Stimulated activated naive B cell treated with anti-CD40 and anti-IgM and Interleukin-4, amounts not matched to agents 10 μg/mL and 1 μg/mL and 100 μg/mL, for 72 hours (primary cell): ENCODE measurements around the gene DPP9.

Experiments used
- ATAC-seq, 2 donors: fragments of 150-1000 bp; cut with Tn5 transposase; replicated peaks; 2 replicates each; pipeline ENCODE4 v1.10.0; 2021; ENCODE audit warnings: moderate library complexity in 1 of 2
- DNase-seq: peaks from one replicate; pipeline ENCODE4 v3.0.0; 2021
- H3K27ac Mint-ChIP-seq: one replicate; pipeline ENCODE4 v1.8.0; 2022; ENCODE audit warnings: mild to moderate bottlenecking, mixed read lengths
- H3K27me3 Mint-ChIP-seq, 2 donors: one replicate each; pipeline ENCODE4 v1.8.0; 2022; ENCODE audit warnings: mixed read lengths in 2 of 2
- H3K36me3 Mint-ChIP-seq, 2 donors: one replicate each; pipeline ENCODE4 v1.8.0; 2022; ENCODE audit warnings: mixed read lengths in 2 of 2, mild to moderate bottlenecking in 1 of 2
- H3K4me1 Mint-ChIP-seq, 2 donors: one replicate each; pipeline ENCODE4 v1.8.0; 2022; ENCODE audit warnings: mixed read lengths in 2 of 2, mild to moderate bottlenecking in 1 of 2
- H3K4me3 Mint-ChIP-seq, 2 donors: one replicate each; pipeline ENCODE4 v1.8.0; 2022; ENCODE audit warnings: mild to moderate bottlenecking in 2 of 2, mixed read lengths in 2 of 2, moderate library complexity in 1 of 2
- H3K9me3 Mint-ChIP-seq, 2 donors: one replicate each; pipeline ENCODE4 v1.8.0; 2022; ENCODE audit warnings: mixed read lengths in 2 of 2, mild to moderate bottlenecking in 1 of 2

The DPP9 gene

GRCh38 chr19:4723595-4724514, at the start of gene DPP9:
Gene DPP9 (minus strand): TSS chr19:4723842. CDS start chr19:4719906, 3,936 bp downstream.
- Mint-ChIP-seq H3K27me3 (peaks cover 6 to 12% of the 10 kb centered on the region in 2 donors), H3K4me1 (peaks cover 42 to 57% of the 10 kb centered on the region in 2 donors), H3K36me3 (peaks cover 14 to 33% of the 10 kb centered on the region in 2 donors), H3K4me3 (peak within 1 kb of the TSS; percentile 92 to 97), H3K9me3 (peaks cover 0 to 1% of the 10 kb centered on the region in 2 donors), H3K27ac (peak within 1 kb of the TSS; percentile 99)
- peak; percentile 98 for DNase-seq
- peak; percentile 93 to 95 for ATAC-seq

DNA sequence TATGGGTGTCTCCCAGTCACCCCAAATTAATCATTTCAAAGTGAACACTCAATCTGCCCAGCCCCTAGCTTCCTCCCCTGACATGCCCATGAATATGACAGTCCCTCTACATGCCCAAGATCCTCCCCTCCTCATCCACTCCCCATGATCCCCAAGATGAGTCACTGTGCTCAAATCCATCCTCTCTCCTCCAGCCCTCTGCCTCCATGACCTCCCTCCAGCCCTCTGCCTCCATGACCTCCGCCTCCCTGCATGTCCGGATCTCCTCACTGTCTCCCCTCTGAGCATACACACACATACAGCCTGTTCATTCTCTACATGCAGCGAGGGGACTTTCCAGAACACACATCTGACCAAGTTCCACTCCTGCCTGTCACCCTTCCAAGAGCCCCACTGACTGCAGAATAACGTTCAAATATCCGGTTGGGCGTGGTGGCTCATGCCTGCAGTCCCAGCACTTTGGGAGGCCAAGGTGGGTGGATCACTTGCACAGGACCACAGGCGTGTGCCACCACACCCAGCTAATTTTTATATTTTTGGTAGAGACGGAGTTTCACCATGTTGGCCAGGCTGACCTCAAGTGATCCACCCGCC, 49.5 kb upstream of the DPP9 start:
- Mint-ChIP-seq H3K36me3 (peaks cover 0 to under 1% of the 10 kb centered on the region in 2 donors), H3K4me1 (peaks cover 6 to 21% of the 10 kb centered on the region in 2 donors), H3K4me3 (no peak overlapping the region), H3K9me3 (peaks cover 0 to 2% of the 10 kb centered on the region in 2 donors), H3K27me3 (peaks cover 36 to 43% of the 10 kb centered on the region in 2 donors), H3K27ac (no peak overlapping the region)
- no peak for DNase-seq
- no peak for ATAC-seq

DNA sequence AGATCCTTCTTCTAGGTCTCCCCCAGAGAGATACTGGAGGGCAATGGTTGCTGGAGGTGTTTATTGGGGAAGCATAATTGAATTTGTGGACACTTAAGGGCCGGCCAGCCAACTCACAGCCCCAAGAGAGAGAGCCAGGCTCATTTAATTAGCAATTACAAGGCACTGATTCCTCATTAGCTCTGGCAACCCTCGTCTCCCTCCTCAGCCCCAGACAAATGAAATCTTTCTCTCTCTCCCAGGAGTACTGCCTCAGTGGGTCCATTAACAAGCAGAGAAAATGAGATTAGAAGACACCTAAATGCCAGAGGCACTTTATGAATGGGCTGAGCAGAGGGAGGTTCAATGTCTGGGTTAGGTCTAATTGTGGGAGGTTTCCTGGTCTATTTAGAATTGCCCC, 48.9 kb upstream of the DPP9 start:
- H3K4me1 Mint-ChIP-seq = peaks cover 6 to 21% of the 10 kb centered on the region in 2 donors
- no peak for DNase-seq
- no peak overlapping the region for H3K4me3 Mint-ChIP-seq
- no peaks in the 10 kb centered on the region for H3K36me3 Mint-ChIP-seq
- H3K27me3 Mint-ChIP-seq = peaks cover 42 to 49% of the 10 kb centered on the region in 2 donors
- ATAC-seq = no peak
- peaks cover 0 to 1% of the 10 kb centered on the region in 2 donors for H3K9me3 Mint-ChIP-seq
- H3K27ac Mint-ChIP-seq = no peak overlapping the region

- peak; percentile 56 for DNase-seq
- H3K27ac Mint-ChIP-seq = no peak overlapping the region
- peak; percentile 53 to 56 for ATAC-seq
- no peak overlapping the region for H3K4me3 Mint-ChIP-seq
- H3K36me3 Mint-ChIP-seq = no peaks in the 10 kb centered on the region
- H3K9me3 Mint-ChIP-seq = peaks cover 0 to 1% of the 10 kb centered on the region in 2 donors
- peaks cover 6 to 17% of the 10 kb centered on the region in 2 donors for H3K4me1 Mint-ChIP-seq
- H3K27me3 Mint-ChIP-seq = peaks cover 48 to 57% of the 10 kb centered on the region in 2 donors
Measured at GRCh38 chr19:4768934-4769777, 45.5 kb upstream of the DPP9 start.

- DNase-seq (no peak), ATAC-seq (no peak)
- no peak overlapping the region for H3K27ac Mint-ChIP-seq
- no peak overlapping the region for H3K4me3 Mint-ChIP-seq
- H3K36me3 Mint-ChIP-seq = no peaks in the 10 kb centered on the region
- H3K9me3 Mint-ChIP-seq = no peaks in the 10 kb centered on the region
- peaks cover 57 to 72% of the 10 kb centered on the region in 2 donors for H3K27me3 Mint-ChIP-seq
- H3K4me1 Mint-ChIP-seq = peaks cover 3 to 8% of the 10 kb centered on the region in 2 donors
Measured at GRCh38 chr19:4764393-4764660, 40.7 kb upstream of the DPP9 start.

DNA sequence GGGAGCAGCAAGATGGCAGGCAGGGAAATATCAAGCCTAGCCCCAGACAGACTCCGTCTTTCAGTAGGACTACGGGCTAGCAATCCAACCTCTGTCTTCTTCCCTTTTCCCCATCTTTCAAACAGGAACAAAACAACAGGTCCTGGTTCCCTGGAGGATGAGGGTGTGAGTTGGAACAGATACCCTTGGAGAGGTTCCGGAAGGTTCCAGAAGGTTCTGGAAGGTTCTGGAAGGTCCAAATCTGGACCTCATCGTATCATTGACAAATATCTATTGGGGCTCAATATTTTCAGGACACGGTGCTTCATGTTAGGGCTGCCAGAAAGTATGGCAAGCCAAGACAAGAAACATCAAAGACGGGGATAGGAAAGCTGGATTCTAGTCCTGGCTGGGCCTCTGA, 39.4 kb upstream of the DPP9 start:
- Mint-ChIP-seq H3K4me3 (no peak overlapping the region), H3K27me3 (peaks cover 54 to 66% of the 10 kb centered on the region in 2 donors), H3K4me1 (peaks cover 4 to 5% of the 10 kb centered on the region in 2 donors), H3K36me3 (no peaks in the 10 kb centered on the region), H3K9me3 (no peaks in the 10 kb centered on the region), H3K27ac (no peak overlapping the region)
- DNase-seq (no peak), ATAC-seq (no peak)

DNA sequence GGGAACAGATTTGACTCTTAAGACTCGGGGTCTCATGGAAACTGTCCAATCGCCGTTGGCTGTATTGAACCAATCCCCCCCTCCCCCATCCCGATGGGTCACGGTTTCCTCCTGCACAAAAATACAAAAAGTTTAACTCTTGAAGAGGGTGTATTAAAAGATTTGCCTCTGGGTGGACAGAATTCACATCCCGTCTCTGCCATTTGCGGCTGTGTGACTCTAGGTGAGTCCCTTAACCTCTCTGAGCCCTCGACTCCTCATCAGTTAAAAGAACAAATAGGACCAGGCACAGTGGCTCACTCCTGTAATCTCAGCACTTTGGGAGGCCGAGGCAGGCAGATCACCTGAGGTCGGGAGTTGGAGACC, 36.6 kb upstream of the DPP9 start:
- H3K27me3 Mint-ChIP-seq = peaks cover 45 to 59% of the 10 kb centered on the region in 2 donors
- no peaks in the 10 kb centered on the region for H3K9me3 Mint-ChIP-seq
- no peak overlapping the region for H3K27ac Mint-ChIP-seq
- no peak for ATAC-seq
- H3K4me1 Mint-ChIP-seq = peaks cover 4 to 5% of the 10 kb centered on the region in 2 donors
- DNase-seq = no peak
- H3K36me3 Mint-ChIP-seq = no peaks in the 10 kb centered on the region
- H3K4me3 Mint-ChIP-seq = peak overlapping the region in 1 of 2 donors; percentile 62

DNA sequence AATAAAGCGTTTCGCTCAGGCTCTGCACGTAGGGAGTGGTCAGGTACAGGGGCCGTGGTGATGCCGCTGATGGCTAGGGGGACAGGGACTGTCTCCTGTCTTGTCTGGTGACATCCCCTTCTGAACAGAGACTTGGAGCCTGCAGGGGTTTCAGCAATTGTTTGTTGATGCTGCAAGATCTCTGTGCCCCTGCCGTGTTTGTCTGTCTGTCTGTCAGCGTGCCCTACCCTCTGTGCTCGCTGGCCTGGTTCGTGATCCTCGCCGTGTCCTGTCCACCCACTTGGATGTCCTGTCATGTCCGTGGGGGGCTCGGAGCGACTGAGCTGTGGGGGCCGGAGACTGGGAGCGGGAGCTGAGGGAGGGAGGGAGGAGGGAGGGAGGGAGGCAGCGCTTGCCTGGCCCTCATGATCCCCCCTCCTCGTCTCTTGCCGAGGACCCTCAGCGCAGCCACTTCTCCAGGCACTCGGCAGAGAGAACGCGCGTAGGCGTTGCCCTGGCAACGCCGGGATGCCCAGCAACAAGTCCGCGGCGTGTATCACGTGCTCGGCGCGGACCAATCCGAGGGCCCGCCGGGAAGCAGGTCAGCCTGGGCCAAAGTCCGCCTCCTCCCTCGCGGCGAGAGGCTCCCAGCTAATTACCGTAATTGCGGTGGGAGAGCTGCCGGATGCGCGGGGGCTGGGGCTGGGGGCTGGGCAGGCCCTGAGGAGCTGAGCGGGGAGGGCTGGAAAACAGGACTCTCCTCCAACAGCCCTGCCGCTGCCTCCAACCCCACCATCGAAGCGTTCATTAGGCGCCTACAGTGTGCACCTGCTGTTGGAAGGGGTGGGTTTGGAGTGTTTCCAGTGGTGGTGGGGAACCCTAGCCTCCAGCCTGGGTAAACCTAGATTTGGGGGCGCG, 36.0 kb upstream of the DPP9 start:
- peak overlapping the region; percentile 50 to 62 for H3K4me3 Mint-ChIP-seq
- H3K27ac Mint-ChIP-seq = no peak overlapping the region
- peak; percentile 80 for DNase-seq

GRCh38 chr19:4758659-4759058, 35.0 kb upstream of the DPP9 start:
- ATAC-seq (no peak), DNase-seq (no peak)
- Mint-ChIP-seq H3K9me3 (no peaks in the 10 kb centered on the region), H3K27me3 (peaks cover 30 to 43% of the 10 kb centered on the region in 2 donors), H3K27ac (no peak overlapping the region), H3K4me3 (no peak overlapping the region), H3K4me1 (peaks cover 4 to 5% of the 10 kb centered on the region in 2 donors), H3K36me3 (no peaks in the 10 kb centered on the region)

More for the DNA sequence above, 36.0 kb upstream of the DPP9 start:
- Mint-ChIP-seq H3K36me3 (no peaks in the 10 kb centered on the region), H3K27me3 (peaks cover 39 to 52% of the 10 kb centered on the region in 2 donors), H3K4me1 (peaks cover 4 to 5% of the 10 kb centered on the region in 2 donors), H3K9me3 (no peaks in the 10 kb centered on the region)
- ATAC-seq = peak; percentile 96 to 97

DNA sequence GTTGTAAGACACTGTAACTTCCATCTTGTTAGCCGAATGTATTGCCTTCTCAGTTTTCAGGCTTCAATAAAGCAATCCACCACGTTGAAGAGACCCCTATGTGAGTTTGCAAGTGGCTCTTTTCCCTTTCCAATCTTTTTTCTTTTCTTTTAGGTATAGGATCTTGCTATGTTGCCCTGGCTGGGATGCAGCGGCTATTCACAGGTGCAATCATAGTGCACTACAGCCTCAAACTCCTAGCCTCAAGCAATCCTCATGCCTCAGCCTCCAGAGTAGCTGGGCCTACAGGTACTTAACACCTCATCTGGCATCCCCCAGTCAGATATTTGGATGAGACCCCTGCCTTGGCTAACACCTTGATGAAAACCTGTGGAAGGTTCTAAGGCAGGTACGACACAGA, 34.4 kb upstream of the DPP9 start:
- H3K27ac Mint-ChIP-seq = no peak overlapping the region
- H3K36me3 Mint-ChIP-seq = no peaks in the 10 kb centered on the region
- H3K9me3 Mint-ChIP-seq = no peaks in the 10 kb centered on the region
- no peak for ATAC-seq
- peaks cover 26 to 40% of the 10 kb centered on the region in 2 donors for H3K27me3 Mint-ChIP-seq
- no peak for DNase-seq
- peaks cover 4 to 5% of the 10 kb centered on the region in 2 donors for H3K4me1 Mint-ChIP-seq
- no peak overlapping the region for H3K4me3 Mint-ChIP-seq

GRCh38 chr19:4755459-4755858, 31.8 kb upstream of the DPP9 start:
- DNase-seq (no peak), ATAC-seq (no peak)
- Mint-ChIP-seq H3K27me3 (peaks cover 11 to 13% of the 10 kb centered on the region in 2 donors), H3K36me3 (no peaks in the 10 kb centered on the region), H3K4me3 (no peak overlapping the region), H3K9me3 (no peaks in the 10 kb centered on the region), H3K4me1 (peaks cover 4 to 5% of the 10 kb centered on the region in 2 donors), H3K27ac (no peak overlapping the region)

GRCh38 chr19:4754248-4754647, 30.6 kb upstream of the DPP9 start:
- ATAC-seq (peak; percentile 41 to 58), DNase-seq (no peak)
- Mint-ChIP-seq H3K9me3 (no peaks in the 10 kb centered on the region), H3K27me3 (peaks cover 18 to 22% of the 10 kb centered on the region in 2 donors), H3K36me3 (no peaks in the 10 kb centered on the region), H3K4me3 (no peak overlapping the region), H3K27ac (peak overlapping the region; percentile 52), H3K4me1 (peaks cover 0 to under 1% of the 10 kb centered on the region in 2 donors)

DNA sequence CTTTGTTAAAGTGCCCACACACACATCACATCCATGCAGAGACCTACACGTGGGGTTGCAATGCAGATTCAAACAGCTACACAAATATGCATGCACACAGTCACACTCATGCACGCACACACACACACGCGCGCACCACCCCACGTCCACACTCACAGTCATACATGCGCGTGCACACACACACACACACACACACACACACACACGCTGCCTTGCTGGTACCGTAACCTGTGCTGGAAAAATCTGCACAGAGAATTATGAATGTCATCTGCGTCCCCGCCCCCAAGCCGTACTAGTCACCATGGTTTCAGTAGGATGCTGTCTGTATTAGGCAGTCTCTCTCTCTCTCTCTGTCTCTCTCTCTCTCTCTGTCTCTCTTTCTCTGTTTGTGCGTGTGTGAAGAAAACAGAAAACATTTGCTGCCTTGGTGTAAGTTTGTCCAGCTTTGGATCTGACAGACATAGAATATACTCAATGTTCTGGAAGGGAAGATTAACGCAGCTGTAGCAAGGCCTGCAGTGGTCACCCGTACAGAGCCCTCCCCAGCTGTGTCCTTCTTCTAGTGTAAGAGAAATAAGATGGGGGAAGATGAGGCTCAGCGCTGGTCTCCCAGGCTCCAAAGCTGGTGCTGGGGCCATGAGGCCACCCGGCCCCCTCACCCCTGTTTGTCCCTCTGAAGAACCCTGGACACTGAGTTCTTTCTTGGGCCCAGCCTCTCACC, 26.4 kb upstream of the DPP9 start:
- no peaks in the 10 kb centered on the region for H3K4me1 Mint-ChIP-seq
- H3K27me3 Mint-ChIP-seq = peaks cover 32 to 36% of the 10 kb centered on the region in 2 donors
- ATAC-seq (no peak), DNase-seq (no peak)
- H3K36me3 Mint-ChIP-seq = no peaks in the 10 kb centered on the region
- no peak overlapping the region for H3K27ac Mint-ChIP-seq
- no peaks in the 10 kb centered on the region for H3K9me3 Mint-ChIP-seq
- H3K4me3 Mint-ChIP-seq = no peak overlapping the region
